Caki2 (cell line): ENCODE results near the gene TLL2. TPM values are rescaled to one million over a fixed set of nuclear protein-coding genes. Genes with fewer than 3 reads are reported as not detected.

Experiments used
- DNase-seq: peaks from one replicate; pipeline ENCODE4 v3.0.0-alpha.2; 2015; ENCODE audit warnings: low read depth
- in situ Hi-C: cut with HindIII; loops from 2 replicates; pipeline ENCODE4 v1.10.0; 2016; ENCODE audit warnings: low sequenced_read_pairs, low pct_unique_long_range_greater_than_20kb, mixed read lengths
- total RNA-seq: library from RNA; depleted of rRNA; stranded (reverse); fragments of >200 nt; shearing (Covaris generic); gene quantifications from 2 replicates; pipeline ENCODE4 v1.2.3, GENCODE V29; 2014; ENCODE audit warnings: low replicate concordance

Gene TLL2
- total RNA-seq, 1 experiment from 2014 or later: 3.8 TPM

DNA sequence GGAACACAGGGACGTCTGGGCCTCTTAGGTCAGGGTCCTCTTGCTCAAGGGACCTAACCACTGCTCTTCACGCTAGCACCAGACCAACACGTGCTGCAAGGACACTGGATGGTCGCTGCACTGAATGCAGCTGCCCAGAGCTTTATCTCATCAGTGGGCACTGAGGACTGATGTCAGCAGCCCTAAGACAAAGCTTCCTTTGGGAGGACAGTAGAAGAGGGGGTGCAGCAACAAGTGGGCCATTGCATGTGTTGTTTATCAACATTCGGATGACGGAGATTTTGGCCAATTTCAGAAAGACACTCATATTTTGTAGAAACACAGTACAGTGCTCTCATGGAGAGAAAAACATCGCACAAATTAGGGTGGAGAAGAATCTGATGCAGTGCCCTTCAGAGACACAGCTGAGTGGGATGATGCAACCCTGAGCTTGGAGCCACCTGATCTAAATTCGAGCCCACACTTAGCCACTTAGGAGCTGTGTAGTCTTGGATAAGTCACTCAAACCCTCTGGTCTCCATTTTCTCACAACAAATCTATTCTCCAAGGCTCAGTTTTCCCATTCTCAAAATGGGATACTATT is 156.6 kb downstream of the TLL2 start:
- in situ Hi-C loops: no loop called here
- DNase-seq: no peak

DNA sequence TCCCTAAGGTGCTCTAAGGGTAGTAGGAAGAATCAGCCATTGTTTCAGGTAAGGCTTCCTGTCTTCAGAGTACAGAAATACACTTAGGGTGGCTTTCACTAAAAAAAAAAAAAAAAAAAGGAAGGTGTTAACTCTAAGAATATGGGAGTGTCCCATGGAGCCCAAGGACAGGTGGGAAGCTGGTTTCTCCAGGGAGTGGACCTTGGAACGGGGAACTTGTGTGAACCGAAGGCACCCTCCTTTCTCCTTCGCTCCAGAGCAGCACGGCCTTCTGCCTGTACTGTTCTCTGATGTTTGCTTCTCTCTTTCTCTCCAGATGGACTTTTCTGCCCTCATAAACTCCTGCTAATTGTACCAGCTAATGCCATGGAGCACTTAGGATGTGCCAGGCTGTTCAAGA is 161.1 kb downstream of the TLL2 start:
- no peak for DNase-seq
- in situ Hi-C loops: no loop called here

DNA sequence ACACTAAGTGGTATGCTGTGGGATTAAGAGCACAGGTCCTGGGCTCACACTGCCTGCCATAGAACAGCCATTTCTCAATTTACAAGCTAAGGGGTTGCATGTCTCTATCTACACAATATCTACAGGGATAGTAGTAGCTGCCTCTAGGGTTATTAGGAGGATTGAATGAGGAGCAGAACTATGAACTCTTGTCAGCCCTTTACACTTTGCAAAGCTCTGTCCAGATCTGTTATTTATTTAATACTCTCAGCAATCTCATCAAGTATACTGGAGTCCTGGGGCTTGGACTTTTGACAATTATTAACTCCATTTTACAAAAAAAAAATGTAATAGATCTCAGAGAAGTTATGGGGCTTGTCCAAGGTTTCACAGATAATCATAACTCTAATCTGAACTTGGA is 161.7 kb downstream of the TLL2 start:
- in situ Hi-C loops: no loop called here
- no peak for DNase-seq

DNA sequence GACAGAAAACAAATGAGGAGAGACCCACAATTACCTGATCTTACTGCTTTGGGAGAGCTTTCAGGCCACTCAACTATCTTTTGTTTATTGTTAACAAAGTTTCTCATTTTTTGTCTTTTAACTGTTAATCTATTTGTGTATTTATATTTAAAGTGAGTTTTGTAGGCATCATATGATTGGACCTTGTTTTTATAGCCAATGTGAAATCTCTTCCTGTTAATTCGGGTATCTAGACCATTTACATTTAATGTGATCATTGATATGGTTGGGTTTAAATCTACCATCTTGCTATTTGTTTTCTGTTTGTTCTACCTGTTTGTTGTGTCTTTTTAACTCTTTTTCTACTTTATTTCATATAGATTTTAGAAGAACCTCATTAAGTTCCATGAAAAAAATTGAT is 167.4 kb downstream of the TLL2 start:
- no peak for DNase-seq
- in situ Hi-C loops: no loop called here

DNA sequence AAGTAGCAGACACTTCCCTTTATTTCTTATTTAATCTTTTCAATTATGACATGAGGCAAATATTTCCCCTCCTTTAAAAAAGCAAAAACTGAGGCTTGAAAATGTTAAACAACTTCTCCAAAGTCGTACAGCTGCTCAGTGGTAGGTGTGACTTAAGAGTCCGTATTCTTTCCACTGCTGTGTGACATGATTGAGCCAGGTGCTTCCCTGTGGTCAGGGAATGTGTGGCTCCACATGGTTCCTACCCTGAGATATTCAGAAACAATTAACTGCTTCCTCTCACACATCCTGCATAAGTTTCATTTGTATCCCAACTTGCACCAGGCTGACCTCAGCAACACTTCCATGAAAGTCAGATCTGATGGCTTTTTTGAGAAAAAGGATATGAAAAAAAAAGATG is 168.5 kb downstream of the TLL2 start:
- in situ Hi-C loops: no loop called here

DNA sequence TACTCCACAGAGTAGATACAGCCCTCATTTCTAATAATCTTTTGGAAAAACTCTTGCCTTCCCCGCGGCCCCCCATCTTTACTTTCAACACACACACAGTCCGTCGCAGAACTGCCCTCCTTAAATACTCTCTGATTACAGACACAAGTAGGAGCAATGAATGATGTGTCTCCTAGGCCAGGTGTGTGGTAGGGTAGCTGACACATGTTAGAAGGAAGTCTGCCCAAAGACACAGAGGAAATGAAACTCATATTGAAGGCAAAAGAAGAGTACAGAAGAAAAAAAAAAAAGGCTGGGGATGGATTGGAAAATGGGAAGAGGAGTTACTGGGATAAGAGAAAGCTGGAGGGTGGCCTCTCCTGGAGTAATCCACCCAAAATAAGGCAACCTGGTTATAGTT is 169.5 kb downstream of the TLL2 start:
- DNase-seq: no peak
- in situ Hi-C loops: no loop called here

More for the DNA sequence above, 168.5 kb downstream of the TLL2 start:
- no peak for DNase-seq

DNA sequence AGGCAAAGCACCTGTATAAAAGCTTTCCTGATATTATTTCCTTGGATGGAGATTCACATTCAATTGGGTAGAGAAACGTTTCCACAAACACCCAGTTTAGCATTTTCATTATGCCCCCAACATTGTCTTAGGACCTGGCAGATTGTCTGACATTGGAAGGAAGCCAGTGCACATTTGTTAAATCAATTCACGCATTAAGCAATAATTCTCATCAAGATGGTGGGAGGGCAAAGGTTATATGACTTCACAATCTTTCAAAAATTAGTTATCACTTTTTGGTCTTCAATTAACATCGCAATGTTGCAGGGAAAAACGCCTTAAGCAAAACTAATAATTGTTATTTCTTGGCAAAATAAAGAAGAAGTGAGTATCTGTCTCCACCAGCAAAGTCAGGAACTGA is 171.3 kb downstream of the TLL2 start:
- DNase-seq: no peak
- in situ Hi-C loops: no loop called here

DNA sequence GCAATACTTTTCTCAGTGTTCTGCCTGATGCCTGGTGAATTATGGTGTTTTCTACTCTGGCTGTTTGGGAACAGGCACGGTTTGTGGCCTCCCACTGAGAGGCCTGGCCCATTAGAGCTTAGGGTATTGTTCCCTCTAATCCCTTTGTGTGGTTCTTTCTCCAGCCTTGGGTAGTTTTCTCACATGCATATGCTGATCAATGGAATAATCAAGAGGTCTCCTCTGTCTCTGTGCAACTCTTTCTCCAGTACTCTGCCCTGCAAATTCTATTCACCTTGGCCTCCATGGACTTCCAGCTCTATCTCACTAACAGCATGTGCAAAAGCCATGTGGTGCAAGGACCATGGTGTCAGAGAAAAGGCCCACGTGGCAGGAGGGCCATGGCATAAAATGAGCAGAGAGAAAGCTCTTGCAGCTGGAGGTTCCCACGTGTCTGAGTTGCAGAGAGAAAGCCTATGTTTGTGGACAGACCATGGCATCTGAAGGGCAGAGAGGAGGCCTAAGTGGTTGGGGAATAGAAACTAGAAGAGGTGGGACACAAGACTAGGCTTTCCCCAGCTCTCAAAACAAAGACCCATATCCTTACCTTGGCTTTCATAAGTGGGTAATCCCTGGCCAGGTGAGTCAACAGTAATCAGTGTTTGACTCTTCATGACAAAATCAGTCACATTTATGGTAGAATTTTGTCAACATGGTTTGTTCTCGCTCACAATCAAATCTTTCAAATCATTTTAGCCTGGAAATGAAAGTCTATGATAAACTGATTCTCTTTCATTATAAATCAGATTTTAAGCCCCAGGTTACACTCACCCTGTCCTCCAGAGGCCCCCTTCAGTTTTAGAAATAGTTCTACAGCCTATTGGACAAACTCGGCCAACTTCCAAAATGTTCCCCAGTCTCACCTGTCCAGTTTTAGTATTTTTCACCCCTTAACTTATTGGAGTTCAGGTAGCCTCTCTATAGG is 172.2 kb downstream of the TLL2 start:
- in situ Hi-C loops: no loop called here
- no peak for DNase-seq

DNA sequence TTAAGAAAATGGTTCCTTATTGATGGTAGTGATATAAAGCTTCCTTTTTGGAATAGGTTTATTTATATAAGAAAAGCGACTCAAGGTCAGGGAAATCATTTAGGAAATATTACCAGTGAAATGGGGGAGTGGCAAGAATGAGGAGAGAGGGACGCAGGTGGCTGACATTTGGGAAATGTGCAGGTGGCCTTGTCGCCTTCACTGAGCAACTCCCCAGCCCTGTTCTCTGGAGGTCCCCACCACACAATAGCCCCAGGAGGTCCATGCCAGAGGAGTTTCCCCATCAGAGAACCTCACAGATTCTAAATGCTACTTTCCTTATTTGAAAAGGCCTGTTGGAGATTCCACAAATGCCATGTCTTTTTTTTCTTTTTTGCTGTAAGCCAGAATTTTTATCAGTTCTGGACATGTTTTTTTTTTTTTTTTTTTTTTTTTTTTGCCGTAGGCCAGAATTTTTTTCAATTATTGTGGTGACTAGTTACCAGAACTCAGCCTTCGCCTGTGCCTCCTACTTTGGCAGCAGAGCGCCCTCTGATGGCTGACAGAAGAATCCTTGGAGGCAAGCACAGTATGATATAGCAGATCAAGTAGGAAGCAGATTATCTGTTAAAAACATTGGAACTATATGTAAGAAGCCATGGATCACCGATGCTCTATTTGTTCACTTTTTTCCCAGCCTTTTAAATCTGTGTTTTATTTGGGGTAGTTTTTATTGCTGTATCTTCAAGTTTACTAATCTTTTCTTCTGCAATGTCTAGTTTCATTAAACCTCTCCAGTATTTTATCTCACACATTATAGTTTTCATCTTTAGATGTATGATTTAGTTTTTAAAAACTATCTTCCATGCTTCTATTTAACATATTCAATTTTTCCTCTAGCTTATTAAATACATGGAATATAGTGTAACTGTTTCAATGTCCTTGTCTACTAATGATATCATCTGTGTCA is 173.5 kb downstream of the TLL2 start:
- in situ Hi-C loops: no loop called here

DNA sequence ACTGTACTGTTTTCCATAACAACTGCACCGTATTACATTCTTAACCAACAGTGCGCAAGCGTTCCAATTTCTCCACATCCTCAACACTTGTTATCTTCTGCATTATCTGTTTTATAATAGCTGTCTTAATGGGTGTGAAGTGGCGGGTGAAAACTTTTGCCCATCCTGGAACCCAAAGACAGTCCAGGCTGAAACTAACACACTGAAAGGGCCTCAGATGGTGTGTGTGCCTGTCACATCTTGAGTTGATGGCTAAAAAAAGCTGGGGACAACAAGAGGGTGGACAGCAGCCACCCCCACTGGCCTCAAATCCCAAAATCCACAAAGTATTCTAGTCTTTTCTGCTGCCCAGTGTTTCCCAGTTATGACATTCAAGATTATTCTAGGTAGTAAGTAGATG is 174.3 kb downstream of the TLL2 start:
- in situ Hi-C loops: no loop called here

More for the DNA sequence above, 173.5 kb downstream of the TLL2 start:
- DNase-seq: peak; percentile 48

DNA sequence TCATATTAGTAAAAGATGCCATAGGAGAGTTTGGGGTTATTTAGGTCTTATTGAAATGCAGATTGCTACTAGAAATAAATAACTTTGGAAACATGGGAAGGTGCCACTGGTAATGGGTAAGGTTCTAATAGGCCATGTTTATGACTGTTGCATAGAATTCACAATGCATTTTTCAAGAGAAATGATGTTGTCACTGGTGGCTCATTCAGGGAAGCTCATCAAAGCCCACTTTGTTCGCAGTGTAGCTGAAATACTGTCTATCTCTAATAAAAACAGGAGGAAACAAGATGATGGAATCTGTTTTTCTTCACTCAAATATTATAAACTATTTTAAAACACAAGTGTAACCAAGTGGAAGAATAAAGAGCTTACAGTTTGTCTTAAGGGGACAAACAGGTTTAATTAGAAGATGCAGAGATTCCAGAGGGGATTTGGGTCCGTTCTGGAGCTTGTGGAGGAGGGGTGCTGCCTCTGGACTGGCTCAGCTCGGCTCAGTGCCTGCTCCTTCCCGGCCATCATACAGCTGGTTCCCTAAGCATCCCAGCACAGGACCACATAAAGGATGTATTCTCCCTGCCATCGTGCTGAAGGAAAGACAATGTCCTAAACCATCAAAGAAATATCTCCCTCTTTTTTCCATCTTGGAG is 175.3 kb downstream of the TLL2 start:
- no peak for DNase-seq
- in situ Hi-C loops: no loop called here

More for the DNA sequence above, 174.3 kb downstream of the TLL2 start:
- DNase-seq: no peak

DNA sequence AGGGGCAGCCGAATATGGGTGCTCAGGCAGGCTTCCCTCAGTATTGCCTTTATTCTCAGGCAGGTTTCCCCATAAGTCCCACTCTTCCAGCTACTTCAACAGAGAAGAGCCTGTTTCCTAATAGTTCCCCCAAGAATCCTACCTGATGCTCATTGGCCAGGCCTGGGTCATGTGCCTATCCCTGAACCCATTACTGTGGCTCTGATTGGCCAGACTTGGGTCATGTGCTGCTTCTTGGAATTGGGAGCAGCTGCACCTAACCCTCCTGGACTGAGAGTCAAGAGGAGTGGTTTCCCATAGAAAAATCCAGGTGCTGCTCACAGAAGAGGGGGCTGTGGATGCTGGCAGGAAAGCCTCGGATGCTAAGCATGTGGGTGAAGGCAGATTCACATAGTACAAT is 176.6 kb downstream of the TLL2 start:
- in situ Hi-C loops: no loop called here
- DNase-seq: no peak

DNA sequence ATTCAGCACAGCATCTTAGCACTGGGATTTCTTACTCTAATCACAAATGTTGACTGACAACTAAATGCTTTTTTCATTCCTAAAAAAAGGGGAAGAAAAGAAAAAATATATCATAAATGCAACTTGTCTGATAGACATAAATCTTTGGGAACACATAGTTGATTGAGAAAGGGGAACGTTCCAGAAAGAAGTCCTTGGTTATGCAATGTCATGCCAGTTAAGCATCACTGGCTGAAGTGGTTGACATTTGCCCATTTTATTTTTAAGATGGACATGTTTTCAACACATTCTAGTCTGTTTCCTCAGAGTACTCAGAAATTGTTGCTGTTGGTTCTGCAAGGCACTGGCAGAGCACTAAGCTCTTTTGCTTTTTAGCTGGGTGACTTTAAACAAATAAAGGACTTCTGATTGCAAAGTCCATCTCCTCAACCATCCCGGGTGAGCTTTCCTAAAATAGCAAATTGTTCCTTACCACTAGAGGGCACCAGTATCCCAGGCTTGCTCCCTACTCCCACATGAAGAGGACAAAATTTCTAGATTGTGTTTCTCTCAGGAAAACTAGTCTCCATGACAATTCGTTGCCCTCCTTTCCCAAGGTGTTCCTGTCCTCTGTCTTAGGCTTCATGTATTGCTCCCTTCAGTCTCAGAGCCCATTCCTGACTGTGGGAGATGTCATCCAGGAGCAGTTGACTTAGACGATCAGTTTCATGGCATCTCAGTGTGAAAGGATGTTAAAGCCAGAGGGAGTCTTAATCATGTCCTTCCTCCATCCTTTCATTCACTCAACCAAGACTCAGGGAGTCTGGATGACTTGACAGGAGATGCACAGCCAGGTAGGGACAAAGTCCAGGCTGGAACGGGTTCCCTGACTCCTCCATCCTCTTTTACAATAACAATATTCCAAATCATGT is 178.9 kb downstream of the TLL2 start:
- DNase-seq: peak; percentile 30
- in situ Hi-C loops: no loop called here

DNA sequence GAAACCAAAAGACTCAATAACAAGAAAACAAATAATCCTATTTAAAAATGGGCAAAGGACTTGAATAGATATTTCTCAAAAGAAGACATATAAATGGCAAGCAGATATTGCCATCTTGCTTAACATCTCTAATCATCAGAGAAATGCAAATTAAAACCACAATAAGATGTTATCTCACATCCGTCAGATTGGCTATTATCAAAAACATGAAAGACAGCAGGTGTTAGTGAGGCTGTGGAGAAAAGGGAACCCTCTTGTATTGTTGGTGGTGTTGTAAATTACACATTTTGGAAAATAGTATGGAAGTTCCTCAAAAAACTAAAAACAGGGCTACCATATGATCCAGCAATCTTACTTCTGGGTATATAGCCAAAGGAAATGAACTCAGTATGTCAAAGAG is 180.6 kb downstream of the TLL2 start:
- in situ Hi-C loops: no loop called here
- no peak for DNase-seq

DNA sequence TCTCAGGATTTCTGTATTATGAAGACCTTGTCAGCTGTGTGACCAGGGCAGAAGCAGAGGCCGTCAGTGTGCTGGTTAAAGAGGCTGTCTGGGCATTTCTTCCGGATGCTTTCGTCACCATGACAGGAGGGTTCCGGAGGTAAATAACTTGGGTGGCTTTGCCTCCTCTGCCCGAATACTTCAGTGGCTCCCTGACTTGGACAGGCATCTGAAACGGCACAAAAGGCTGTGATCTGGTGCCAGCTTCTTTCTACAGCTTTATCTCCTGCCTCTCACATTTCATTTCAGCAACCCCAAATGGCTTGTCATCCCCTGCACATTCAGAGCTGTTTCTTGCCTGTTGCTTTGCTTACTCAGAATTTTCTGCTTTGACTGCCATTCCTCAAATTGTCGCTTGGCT is 186.3 kb downstream of the TLL2 start:
- in situ Hi-C loops: no loop called here
- no peak for DNase-seq

DNA sequence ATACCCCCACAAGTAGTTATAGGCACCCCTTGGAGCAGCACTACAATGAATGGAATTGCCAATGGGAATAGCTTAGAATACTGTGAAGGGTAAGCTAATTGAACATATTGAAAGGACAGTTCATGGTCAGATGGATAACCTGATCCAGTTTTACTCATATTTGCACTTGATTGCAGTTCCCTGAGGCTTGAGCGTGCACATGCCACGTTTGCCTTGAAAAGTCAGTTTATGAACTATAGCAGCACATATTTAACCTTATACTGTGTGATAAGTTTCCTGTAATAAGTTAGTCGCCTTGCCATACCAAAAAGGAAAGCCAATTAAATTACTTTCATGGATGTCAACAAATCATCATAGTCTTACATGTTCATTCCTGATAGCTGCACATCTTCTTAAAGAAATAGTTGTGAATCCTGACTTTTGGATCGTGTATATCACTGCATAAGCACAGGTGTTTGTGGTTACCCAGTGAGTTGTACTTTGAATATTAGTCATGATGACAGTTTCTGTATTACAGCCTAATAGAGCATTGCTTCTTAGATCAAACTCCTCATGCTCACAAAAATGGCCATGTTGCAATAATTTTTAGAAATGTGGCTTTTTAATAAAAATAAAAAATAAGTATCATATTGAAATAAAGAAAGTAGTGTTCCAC is 187.9 kb downstream of the TLL2 start:
- in situ Hi-C loops: no loop called here
- DNase-seq: no peak

DNA sequence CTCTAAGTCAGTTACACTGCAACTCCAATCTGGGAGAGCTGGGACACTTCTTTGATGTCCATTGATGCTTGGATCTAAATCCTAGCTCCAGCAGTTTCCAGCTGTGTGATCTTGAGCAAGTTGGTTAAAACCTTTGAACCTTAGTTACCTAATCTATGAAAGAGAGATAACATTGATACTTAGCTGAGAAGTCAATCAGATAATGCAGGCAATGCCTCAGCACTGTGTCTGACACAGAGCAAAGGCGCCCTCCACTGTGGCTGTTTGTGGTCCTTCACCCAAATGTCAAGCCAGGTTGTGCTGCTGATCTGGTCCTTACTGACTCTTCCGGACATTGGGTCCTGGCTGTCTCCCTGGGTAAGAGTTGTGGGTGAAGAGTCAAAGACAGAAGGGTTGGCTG is 189.3 kb downstream of the TLL2 start:
- DNase-seq: no peak
- in situ Hi-C loops: no loop called here
